Adrenal gland (tissue), 19 donors: ENCODE data around the gene WDR19. TPM values are rescaled to one million over a fixed set of nuclear protein-coding genes. Genes with fewer than 3 reads are reported as not detected.
A peak's percentile ranks its signal among the peaks of the same experiment; 100 is the strongest.
"Not testable (repeated sequence)": the region's sequence is repeated elsewhere in the genome, so short reads cannot be mapped to it uniquely, and the experiment has no call there.

ENCODE experiments used
- DNase-seq, 7 donors: peaks; one replicate each; pipeline ENCODE4 v3.0.0-alpha.2; 2019 to 2020
- H3K27ac ChIP-seq, 5 donors: fragments of 200-600 bp; sonication (generic) in 4 of 5; 1 replicate in 3 of 5; 2 replicates in 2 of 5; pipeline versions ENCODE4 v1.5.1 to v1.8.0; 2016 to 2020; ENCODE audit warnings: mild to moderate bottlenecking in 1 of 5
- H3K27me3 ChIP-seq: fragments of 200-600 bp; 2 replicates; pipeline ENCODE4 v1.8.0; 2021
- H3K36me3 ChIP-seq, 2 donors: fragments of 200-600 bp; replicated peaks in 1 of 2; 1 replicate in 1 of 2; 2 replicates in 1 of 2; pipeline versions ENCODE4 v1.5.1 to v1.8.0; 2018 to 2022
- H3K4me1 ChIP-seq, 2 donors: fragments of 200-600 bp; replicated peaks in 1 of 2; 1 replicate in 1 of 2; 2 replicates in 1 of 2; pipeline versions ENCODE4 v1.5.1 to v1.8.0; 2018 to 2021
- H3K4me3 ChIP-seq, 4 donors: fragments of 200-600 bp; sonication (generic) in 3 of 4; one replicate each; pipeline ENCODE4 v1.5.1; 2016 to 2018
- H3K9me3 ChIP-seq, 3 donors: fragments of 200-600 bp; sonication (generic) in 1 of 3; replicated peaks in 1 of 3; 1 replicate in 2 of 3; 2 replicates in 1 of 3; pipeline versions ENCODE4 v1.5.1 to v1.8.0; 2016 to 2021
- POLR2A ChIP-seq, 2 donors: fragments of 450-650 bp; IDR thresholded peaks; one replicate each; pipeline ENCODE4 v1.6.1; 2017; ENCODE audit warnings: antibody characterized with exemption in 2 of 2, mild to moderate bottlenecking in 2 of 2, moderate library complexity in 1 of 2
- whole genome bisulfite sequencing, 4 donors: extraction: QIAGEN DNeasy Blood & Tissue Kit in 2 of 4; methylation state at CpG; one replicate each; pipeline versions ENCODE4 v1.1.5 to v1.1.7; 2013 to 2017; 5-methylcytosine and 5-hydroxymethylcytosine counted together
- intact Hi-C, 2 donors: fragments of 100-400 bp; cut with DNase I; formaldehyde crosslinking; loops; one replicate each; pipeline versions ENCODE4 v1.14.1 to v1.15.0; 2022 to 2023
- long read RNA-seq, 10 donors: library from polyadenylated mRNA in 3 of 10; unstranded in 2 of 10; stranded (forward) in 1 of 10; transcript quantifications; one replicate each; pipeline ENCODE4 v2.0.0 and lab custom pipeline, GENCODE V29; 2021 to 2026
- polyA plus RNA-seq, 3 donors: library from polyadenylated mRNA; stranded (reverse); fragments of 200-250 nt in 2 of 3; fragments of 350-450 nt in 1 of 3; fragmentation: Illumina TruSeq in 1 of 3; extraction: RNeasy Lipid Tissue Mini Kit (QIAGEN cat#74804) in 1 of 3; gene quantifications; one replicate each; pipeline ENCODE4 v1.2.3, GENCODE V29; 2013 to 2014
- total RNA-seq, 9 donors: library from RNA; depleted of rRNA in 4 of 9; stranded (reverse); fragments of >200 nt in 4 of 9; fragments of 120-200 nt in 1 of 9; fragmentation: NEBNext Ultra II Directional in 1 of 9; extraction: Animal tissue kit (Norgen Biotek cat#: 25700) in 1 of 9; gene quantifications; one replicate each; pipeline versions ENCODE4 v1.1.0 to v1.2.4, GENCODE V29; 2013 to 2023
- TF ChIP-seq, protein P1 (sequence below), 6 experiments: fragments of 450-650 bp in 4 of 6; fragments of 200-600 bp in 2 of 6; sonication (generic) in 1 of 6; IDR thresholded peaks; 1 replicate in 5 of 6; 2 replicates in 1 of 6; pipeline versions ENCODE4 v1.5.1 to v1.8.0; 2016 to 2021; ENCODE audit warnings: antibody characterized with exemption in 6 of 6, mild to moderate bottlenecking in 2 of 6, moderate library complexity in 1 of 6
- donor health status: healthy with polysubstance abuse.
- donor health status: Bipolar disorder and iron deficiency.
- donor health status: DM: yes; HTN: yes; CAD: no.
- donor health status: DM: no; HTN: no; CAD: no.
- donor health status: DM: no; HTN: no; CAD: no.
- donor health status: DM: yes; HTN: yes; CAD: no.

Gene WDR19
- total RNA-seq (10 to 100 TPM; 11.3 to 66.7 (median 38.7) TPM), polyA plus RNA-seq (100 to 1,000 TPM in 1 of 3 donors, 10 to 100 TPM in 2; 16.9 to 136 (median 69.1) TPM)
- long read RNA-seq, donor 1, full-length matches to known transcripts = 1 of 1 reads
- long read RNA-seq, donor 1, partial matches to known transcripts = 0 of 1 reads
- long read RNA-seq, donor 1, other reads (novel, unspliced or antisense) = 0 of 1 reads
- long read RNA-seq, donor 2, partial matches to known transcripts = 0 of 1 reads
- long read RNA-seq, donor 2, other reads (novel, unspliced or antisense) = 0 of 1 reads
- long read RNA-seq, donor 3, partial matches to known transcripts = 0 of 2 reads
- long read RNA-seq, donor 3, other reads (novel, unspliced or antisense) = 0 of 2 reads
- long read RNA-seq, donor 4, full-length matches to known transcripts = 1 of 6 reads
- long read RNA-seq, donor 4, partial matches to known transcripts = 4 of 6 reads
- long read RNA-seq, donor 4, other reads (novel, unspliced or antisense) = 1 of 6 reads
- long read RNA-seq, donor 5, full-length matches to known transcripts = 13 of 24 reads
- long read RNA-seq, donor 5, partial matches to known transcripts = 2 of 24 reads
- long read RNA-seq, donor 5, other reads (novel, unspliced or antisense) = 9 of 24 reads
- long read RNA-seq, donor 6, full-length matches to known transcripts = 1 of 3 reads
- long read RNA-seq, donor 6, partial matches to known transcripts = 2 of 3 reads
- long read RNA-seq, donor 6, other reads (novel, unspliced or antisense) = 0 of 3 reads
- long read RNA-seq, donor 7 = 0 reads
- long read RNA-seq, donor 8, partial matches to known transcripts = 0 of 2 reads
- long read RNA-seq, donor 8, other reads (novel, unspliced or antisense) = 0 of 2 reads
- long read RNA-seq, donor 9, partial matches to known transcripts = 0 of 1 reads
- long read RNA-seq, donor 9, other reads (novel, unspliced or antisense) = 0 of 1 reads
- long read RNA-seq, donor 10, partial matches to known transcripts = 0 of 1 reads
- long read RNA-seq, donor 10, other reads (novel, unspliced or antisense) = 0 of 1 reads

DNA sequence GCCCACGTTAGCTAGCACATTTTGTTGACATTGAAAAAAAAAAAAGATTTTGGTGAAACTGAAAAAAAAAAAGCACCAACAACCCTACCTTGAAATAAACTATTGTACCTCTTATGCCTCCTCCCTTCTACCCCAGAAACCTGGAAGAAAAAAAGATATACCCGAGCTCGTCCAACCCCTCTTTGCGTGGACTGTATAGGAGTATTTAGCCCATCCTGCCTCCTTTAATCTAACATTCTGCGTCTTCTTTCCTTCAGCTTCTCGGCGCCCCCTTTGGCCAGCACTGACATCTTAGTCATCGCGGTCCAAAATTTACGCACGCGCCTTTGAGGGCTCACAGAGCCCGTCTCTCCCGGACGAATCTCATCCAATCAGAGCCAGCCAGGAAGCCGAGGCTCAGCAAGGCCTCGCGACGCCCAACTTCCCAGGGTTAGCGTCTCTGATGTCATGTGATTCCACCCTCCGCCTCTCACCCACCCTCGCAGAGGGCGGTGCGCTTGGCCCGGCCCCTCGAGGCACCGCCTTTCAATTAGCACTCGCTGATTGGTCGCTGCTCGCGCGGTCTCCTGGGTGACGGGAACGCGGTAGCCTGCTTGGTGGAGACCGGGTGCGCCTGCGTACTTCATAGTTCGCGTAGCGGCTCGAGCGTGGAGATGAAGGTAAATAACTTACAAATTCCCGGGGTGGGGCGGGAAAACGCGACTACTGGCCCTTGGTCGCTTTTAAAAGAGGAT, at the start of gene WDR19:
Gene WDR19, plus strand, starts transcription at position 625 of the 734 bp plus-strand sequence. Its CDS starts 29 bp downstream, at position 654.
- intact Hi-C loops = no loop called here
- no peaks in the 10 kb centered on the region for H3K27me3 ChIP-seq
- H3K36me3 ChIP-seq = no peaks in the 10 kb centered on the region
- H3K27ac ChIP-seq = peak within 1 kb of the TSS in 3 of 5 donors; percentile 64 to 73 (median 65)
- 0 to 1% (median 1%) methylated on average over 23 to 48 of the region's 48 CpGs for WGBS, 4 donors
- TF ChIP-seq, protein P1, sequence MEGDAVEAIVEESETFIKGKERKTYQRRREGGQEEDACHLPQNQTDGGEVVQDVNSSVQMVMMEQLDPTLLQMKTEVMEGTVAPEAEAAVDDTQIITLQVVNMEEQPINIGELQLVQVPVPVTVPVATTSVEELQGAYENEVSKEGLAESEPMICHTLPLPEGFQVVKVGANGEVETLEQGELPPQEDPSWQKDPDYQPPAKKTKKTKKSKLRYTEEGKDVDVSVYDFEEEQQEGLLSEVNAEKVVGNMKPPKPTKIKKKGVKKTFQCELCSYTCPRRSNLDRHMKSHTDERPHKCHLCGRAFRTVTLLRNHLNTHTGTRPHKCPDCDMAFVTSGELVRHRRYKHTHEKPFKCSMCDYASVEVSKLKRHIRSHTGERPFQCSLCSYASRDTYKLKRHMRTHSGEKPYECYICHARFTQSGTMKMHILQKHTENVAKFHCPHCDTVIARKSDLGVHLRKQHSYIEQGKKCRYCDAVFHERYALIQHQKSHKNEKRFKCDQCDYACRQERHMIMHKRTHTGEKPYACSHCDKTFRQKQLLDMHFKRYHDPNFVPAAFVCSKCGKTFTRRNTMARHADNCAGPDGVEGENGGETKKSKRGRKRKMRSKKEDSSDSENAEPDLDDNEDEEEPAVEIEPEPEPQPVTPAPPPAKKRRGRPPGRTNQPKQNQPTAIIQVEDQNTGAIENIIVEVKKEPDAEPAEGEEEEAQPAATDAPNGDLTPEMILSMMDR (IDR thresholded peaks at IDR 0.05) = peak in 5 of 6 experiments; percentile 35 to 70 (median 53)
- TF ChIP-seq POLR2A (IDR thresholded peaks at IDR 0.05) = peak in 1 of 2 donors; percentile 58
- H3K4me1 ChIP-seq = peaks cover 5 to 8% of the 10 kb centered on the region in 2 donors
- H3K9me3 ChIP-seq = no peaks in the 10 kb centered on the region
- peak within 1 kb of the TSS; percentile 34 to 97 (median 78) for H3K4me3 ChIP-seq
- DNase-seq = peak; percentile 99 to 100 (median 99)

GRCh38 chr4:39133623-39134022, 48.7 kb upstream of the WDR19 start:
- no peaks in the 10 kb centered on the region for H3K27me3 ChIP-seq
- H3K4me3 ChIP-seq = no peak overlapping the region
- no peak overlapping the region for H3K27ac ChIP-seq
- TF ChIP-seq POLR2A (IDR thresholded peaks at IDR 0.05) = no peak
- TF ChIP-seq, protein P1 (IDR thresholded peaks at IDR 0.05) = no peak
- H3K9me3 ChIP-seq = no peaks in the 10 kb centered on the region
- H3K36me3 ChIP-seq = no peaks in the 10 kb centered on the region
- DNase-seq = no peak
- intact Hi-C loops = loop anchor here in 1 of 2 donors (10.0 kb wide), 2 partner anchors 199 to 369 kb away; no protein-coding TSS in a partner anchor
- H3K4me1 ChIP-seq = peaks cover 0 to 9% of the 10 kb centered on the region in 2 donors
- WGBS, 4 donors = 94 to 99% (median 96%) methylated on average over 3 of the region's 3 CpGs

DNA sequence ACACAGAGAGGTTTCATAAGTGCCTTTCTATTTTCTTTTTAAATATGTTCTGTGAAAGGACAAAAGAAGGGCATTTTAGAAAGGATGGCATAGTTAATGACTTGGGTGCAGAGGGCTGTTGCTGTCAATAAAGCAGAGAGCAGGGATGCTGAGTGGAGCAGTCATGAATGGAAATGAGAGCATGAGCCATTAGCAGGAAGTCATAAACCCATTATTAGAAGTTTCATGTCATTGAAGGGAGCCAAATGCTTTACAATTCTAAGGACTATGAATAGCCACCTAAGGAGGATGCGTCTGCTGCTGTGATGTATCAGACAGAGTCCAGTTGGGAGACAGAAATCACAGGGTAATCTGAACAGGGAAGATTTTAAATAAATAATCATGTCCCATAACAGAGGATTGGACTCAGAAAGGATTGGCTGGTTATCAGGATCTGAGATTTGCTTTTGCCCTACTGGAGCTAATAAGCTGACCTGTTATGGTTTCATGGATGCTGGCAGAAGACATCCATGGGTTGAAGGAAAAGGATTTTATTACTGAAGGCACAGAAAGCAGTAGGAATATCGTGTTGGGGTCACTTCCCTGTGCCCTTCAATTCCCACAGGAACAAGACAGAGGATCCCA, 47.5 kb upstream of the WDR19 start:
- H3K27ac ChIP-seq = peak overlapping the region in 1 of 5 donors; percentile 44
- TF ChIP-seq, protein P1 (IDR thresholded peaks at IDR 0.05) = no peak
- TF ChIP-seq POLR2A (IDR thresholded peaks at IDR 0.05) = no peak
- peaks cover 0 to 9% of the 10 kb centered on the region in 2 donors for H3K4me1 ChIP-seq
- no peaks in the 10 kb centered on the region for H3K27me3 ChIP-seq
- no peak for DNase-seq
- 28 to 46% (median 41%) methylated on average over 2 of the region's 2 CpGs for WGBS, 4 donors
- intact Hi-C loops = loop anchor here in 1 of 2 donors (5.0 to 10.0 kb wide), 3 partner anchors 200 to 370 kb away; no protein-coding TSS in a partner anchor
- H3K9me3 ChIP-seq = no peaks in the 10 kb centered on the region
- H3K4me3 ChIP-seq = no peak overlapping the region
- H3K36me3 ChIP-seq = no peaks in the 10 kb centered on the region

DNA sequence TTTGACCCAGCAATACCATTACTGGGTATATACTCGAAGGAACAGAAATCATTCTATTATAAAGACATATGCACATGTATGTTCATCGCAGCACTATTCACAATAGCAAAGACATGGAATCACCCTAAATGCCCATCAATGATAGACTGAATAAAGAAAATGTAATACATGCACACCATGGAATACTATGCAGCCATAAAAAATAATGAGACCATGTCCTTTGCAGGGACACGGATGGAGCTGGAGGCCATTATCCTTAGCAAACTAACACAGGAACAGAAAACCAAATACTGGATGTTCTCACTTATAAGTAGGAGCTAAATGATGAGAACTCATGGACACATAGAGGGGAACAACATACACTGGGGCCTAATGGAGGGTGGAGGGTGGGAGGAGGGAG, 44.1 kb upstream of the WDR19 start:
- not testable (repeated sequence) for DNase-seq, H3K9me3 ChIP-seq, H3K27ac ChIP-seq, H3K4me3 ChIP-seq, H3K36me3 ChIP-seq, H3K4me1 ChIP-seq, H3K27me3 ChIP-seq
- 62 to 98% (median 78%) methylated on average over 3 of the region's 3 CpGs for WGBS, 4 donors
- intact Hi-C loops = loop anchor here in 1 of 2 donors (5.0 to 10.0 kb wide), 3 partner anchors 203 to 373 kb away; no protein-coding TSS in a partner anchor
